SIG-M5 treated with dmso at 0.1 percent for 504 hours (cell line): ENCODE results near the gene SMIM31.
A peak's percentile ranks its signal among the peaks of the same experiment; 100 is the strongest.

Experiments
- DNase-seq: peaks from one replicate; lab custom pipeline; 2025; ENCODE audit not compliant: unreplicated experiment; lab: John Stamatoyannopoulos, UW

SMIM31 gene

GRCh38 chr4:164753873-164754488 is at the start of gene SMIM31:
Gene SMIM31 (plus strand): TSS chr4:164754131. CDS start chr4:164770444, 16,313 bp downstream.
- peak; percentile 18 for DNase-seq

- DNase-seq, result no peak
Observed at GRCh38 chr4:164706675-164707074, 47.3 kb upstream of the SMIM31 start.

GRCh38 chr4:164716901-164717300 is 37.0 kb upstream of the SMIM31 start:
- peak; percentile 4 for DNase-seq

GRCh38 chr4:164718827-164719226 is 35.1 kb upstream of the SMIM31 start:
- no peak for DNase-seq

GRCh38 chr4:164725066-164725465 is 28.9 kb upstream of the SMIM31 start:
- no peak for DNase-seq

GRCh38 chr4:164730705-164731393 is 23.1 kb upstream of the SMIM31 start:
- DNase-seq, result no peak

- DNase-seq, result peak; percentile 31
Observed at GRCh38 chr4:164731827-164732474, 22.0 kb upstream of the SMIM31 start.

GRCh38 chr4:164734484-164734883 is 19.4 kb upstream of the SMIM31 start:
- no peak for DNase-seq

- peak; percentile 6 for DNase-seq
Observed at GRCh38 chr4:164748375-164748774, 5.6 kb upstream of the SMIM31 start.

- DNase-seq, result no peak
Observed at GRCh38 chr4:164755432-164755831, 1.5 kb downstream of the SMIM31 start.

GRCh38 chr4:164756686-164757085 is 2.8 kb downstream of the SMIM31 start:
- DNase-seq, result no peak

GRCh38 chr4:164761241-164761640 is 7.3 kb downstream of the SMIM31 start:
- DNase-seq, result no peak

- no peak for DNase-seq
Observed at GRCh38 chr4:164761746-164762275, 7.9 kb downstream of the SMIM31 start.

GRCh38 chr4:164765096-164765495 is 11.2 kb downstream of the SMIM31 start:
- DNase-seq, result no peak

- no peak for DNase-seq
Observed at GRCh38 chr4:164765833-164766232, 11.9 kb downstream of the SMIM31 start.

GRCh38 chr4:164768516-164768915 is 14.6 kb downstream of the SMIM31 start:
- DNase-seq, result peak; percentile 9

- no peak for DNase-seq
Observed at GRCh38 chr4:164770010-164770724, 16.2 kb downstream of the SMIM31 start.

GRCh38 chr4:164771088-164771487 is 17.2 kb downstream of the SMIM31 start:
- DNase-seq, result no peak

- no peak for DNase-seq
Observed at GRCh38 chr4:164772076-164772475, 18.1 kb downstream of the SMIM31 start.

- DNase-seq, result no peak
Observed at GRCh38 chr4:164779080-164779479, 25.1 kb downstream of the SMIM31 start.

- peak; percentile 8 for DNase-seq
Observed at GRCh38 chr4:164779811-164780216, 25.9 kb downstream of the SMIM31 start.
